Right lobe of liver (tissue), 4 donors: Measurements from ENCODE around the gene FMO2.

Source experiments
- POLR2A ChIP-seq: fragments of 450-650 bp; IDR thresholded peaks from one replicate; pipeline ENCODE4 v1.6.1; 2017; ENCODE audit warnings: antibody characterized with exemption, mild to moderate bottlenecking
- TF ChIP-seq, protein P1 (sequence below), 4 donors: fragments of 200-600 bp in 3 of 4; fragments of 450-650 bp in 1 of 4; IDR thresholded peaks; one replicate each; pipeline versions ENCODE4 v1.5.1 to v1.8.0; 2016 to 2022; ENCODE audit warnings: antibody characterized with exemption in 4 of 4, mild to moderate bottlenecking in 2 of 4
- donor health status: DM: no; HTN: no; CAD: no.
- donor health status: DM: no; HTN: no; CAD: no.
- donor health status: DM: no; HTN: yes; CAD: no.

DNA sequence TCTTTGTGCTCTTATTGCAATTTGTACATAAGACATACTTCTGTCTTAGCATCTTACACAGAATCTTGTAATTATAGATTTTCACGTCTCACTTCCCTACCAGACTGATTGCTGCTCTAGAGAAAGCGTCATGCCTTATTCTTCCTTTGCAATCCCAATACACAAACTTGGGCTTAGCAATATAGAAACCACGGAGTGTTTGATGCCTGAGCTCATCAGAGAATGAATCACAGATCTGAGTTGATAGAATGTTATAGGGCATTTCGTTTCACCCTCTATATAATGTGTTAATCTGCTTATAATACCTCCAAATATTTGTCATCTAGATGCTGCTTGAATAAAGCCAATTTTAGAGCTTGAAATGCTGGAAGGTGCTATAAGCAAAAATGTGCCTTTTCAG is 69.8 kb downstream of the FMO2 start:
- TF ChIP-seq, protein P1, sequence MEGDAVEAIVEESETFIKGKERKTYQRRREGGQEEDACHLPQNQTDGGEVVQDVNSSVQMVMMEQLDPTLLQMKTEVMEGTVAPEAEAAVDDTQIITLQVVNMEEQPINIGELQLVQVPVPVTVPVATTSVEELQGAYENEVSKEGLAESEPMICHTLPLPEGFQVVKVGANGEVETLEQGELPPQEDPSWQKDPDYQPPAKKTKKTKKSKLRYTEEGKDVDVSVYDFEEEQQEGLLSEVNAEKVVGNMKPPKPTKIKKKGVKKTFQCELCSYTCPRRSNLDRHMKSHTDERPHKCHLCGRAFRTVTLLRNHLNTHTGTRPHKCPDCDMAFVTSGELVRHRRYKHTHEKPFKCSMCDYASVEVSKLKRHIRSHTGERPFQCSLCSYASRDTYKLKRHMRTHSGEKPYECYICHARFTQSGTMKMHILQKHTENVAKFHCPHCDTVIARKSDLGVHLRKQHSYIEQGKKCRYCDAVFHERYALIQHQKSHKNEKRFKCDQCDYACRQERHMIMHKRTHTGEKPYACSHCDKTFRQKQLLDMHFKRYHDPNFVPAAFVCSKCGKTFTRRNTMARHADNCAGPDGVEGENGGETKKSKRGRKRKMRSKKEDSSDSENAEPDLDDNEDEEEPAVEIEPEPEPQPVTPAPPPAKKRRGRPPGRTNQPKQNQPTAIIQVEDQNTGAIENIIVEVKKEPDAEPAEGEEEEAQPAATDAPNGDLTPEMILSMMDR (IDR thresholded peaks at IDR 0.05), result no peak
- no peak for TF ChIP-seq POLR2A
